HEK293 (cell line): ENCODE measurements around the gene MAP1LC3A.
A peak's percentile ranks its signal among the peaks of the same experiment; 100 is the strongest.

Experiments used
- EGR2 ChIP-seq: fragments of 450-650 bp; formaldehyde crosslinking; IDR thresholded peaks from 2 replicates; pipeline ENCODE4 v1.5.1; 2016; ENCODE audit warnings: low read depth, missing biosample characterization, missing genetic modification characterization
- GFI1B ChIP-seq: fragments of 450-650 bp; formaldehyde crosslinking; IDR thresholded peaks from 2 replicates; pipeline ENCODE4 v1.5.1; 2016; ENCODE audit warnings: missing biosample characterization, missing genetic modification characterization
- GLIS2 ChIP-seq: fragments of 450-650 bp; formaldehyde crosslinking; IDR thresholded peaks from 2 replicates; pipeline ENCODE4 v1.5.1; 2016; ENCODE audit warnings: missing biosample characterization, missing genetic modification characterization
- HOXC10 ChIP-seq: sonication (generic); formaldehyde crosslinking; IDR thresholded peaks from 2 replicates; pipeline ENCODE4 v1.8.1; 2023; ENCODE audit warnings: mild to moderate bottlenecking, missing genetic modification reagents
- INSM2 ChIP-seq: fragments of 450-650 bp; formaldehyde crosslinking; IDR thresholded peaks from 2 replicates; pipeline ENCODE4 v1.5.1; 2016; ENCODE audit warnings: missing biosample characterization, missing genetic modification characterization
- KLF8 ChIP-seq: fragments of 450-650 bp; formaldehyde crosslinking; IDR thresholded peaks from 2 replicates; pipeline ENCODE4 v1.5.1; 2016; ENCODE audit warnings: missing biosample characterization, missing genetic modification characterization
- MEIS1 ChIP-seq: sonication (generic); formaldehyde crosslinking; IDR thresholded peaks from 2 replicates; pipeline ENCODE4 v1.8.1; 2022; ENCODE audit warnings: missing genetic modification reagents, mild to moderate bottlenecking, borderline replicate concordance
- PRDM10 ChIP-seq: fragments of 450-650 bp; formaldehyde crosslinking; IDR thresholded peaks from 2 replicates; pipeline ENCODE4 v1.5.1; 2016; ENCODE audit warnings: missing biosample characterization, missing genetic modification characterization
- SCRT2 ChIP-seq: fragments of 450-650 bp; formaldehyde crosslinking; IDR thresholded peaks from 2 replicates; pipeline ENCODE4 v1.5.1; 2016; ENCODE audit warnings: missing biosample characterization, missing genetic modification characterization
- SP2 ChIP-seq: fragments of 450-650 bp; formaldehyde crosslinking; IDR thresholded peaks from 2 replicates; pipeline ENCODE4 v1.5.1; 2016; ENCODE audit warnings: missing biosample characterization, missing genetic modification characterization
- TSHZ1 ChIP-seq: fragments of 450-650 bp; formaldehyde crosslinking; IDR thresholded peaks from 2 replicates; pipeline ENCODE4 v1.5.1; 2016; ENCODE audit warnings: missing biosample characterization, missing genetic modification characterization, borderline replicate concordance
- WT1 ChIP-seq: fragments of 450-650 bp; formaldehyde crosslinking; IDR thresholded peaks from 2 replicates; pipeline ENCODE4 v1.5.1; 2016; ENCODE audit warnings: missing biosample characterization, missing genetic modification characterization
- ZBTB10 ChIP-seq: fragments of 450-650 bp; formaldehyde crosslinking; IDR thresholded peaks from 2 replicates; pipeline ENCODE4 v1.5.1; 2016; ENCODE audit warnings: missing biosample characterization, missing genetic modification characterization
- ZBTB17 ChIP-seq: fragments of 450-650 bp; formaldehyde crosslinking; IDR thresholded peaks from 2 replicates; pipeline ENCODE4 v1.5.1; 2016; ENCODE audit warnings: missing biosample characterization, missing genetic modification characterization
- ZFHX2 ChIP-seq: fragments of 450-650 bp; formaldehyde crosslinking; conservative IDR thresholded peaks from 2 replicates; pipeline ENCODE4 v1.5.1; 2016; ENCODE audit warnings: missing biosample characterization, missing genetic modification characterization
- ZFP37 ChIP-seq: fragments of 450-650 bp; formaldehyde crosslinking; IDR thresholded peaks from 2 replicates; pipeline ENCODE4 v1.5.1; 2016; ENCODE audit warnings: missing biosample characterization, missing genetic modification characterization
- ZNF114 ChIP-seq: fragments of 450-650 bp; formaldehyde crosslinking; IDR thresholded peaks from 2 replicates; pipeline ENCODE4 v1.5.0; 2017; ENCODE audit warnings: missing biosample characterization, missing genetic modification characterization
- ZNF24 ChIP-seq: fragments of 450-650 bp; formaldehyde crosslinking; IDR thresholded peaks from 2 replicates; pipeline ENCODE4 v1.5.1; 2016; ENCODE audit warnings: missing biosample characterization, missing genetic modification characterization
- ZNF248 ChIP-seq: fragments of 450-650 bp; formaldehyde crosslinking; IDR thresholded peaks from 2 replicates; pipeline ENCODE4 v1.5.1; 2017; ENCODE audit warnings: missing biosample characterization, missing genetic modification characterization
- ZNF335 ChIP-seq: fragments of 450-650 bp; formaldehyde crosslinking; conservative IDR thresholded peaks from 2 replicates; pipeline ENCODE4 v1.5.1; 2016; ENCODE audit warnings: missing biosample characterization, missing genetic modification characterization
- ZNF398 ChIP-seq: fragments of 450-650 bp; formaldehyde crosslinking; IDR thresholded peaks from 2 replicates; pipeline ENCODE4 v1.5.1; 2017; ENCODE audit warnings: missing biosample characterization, missing genetic modification characterization
- ZNF629 ChIP-seq: fragments of 450-650 bp; formaldehyde crosslinking; IDR thresholded peaks from 2 replicates; pipeline ENCODE4 v1.5.1; 2017; ENCODE audit warnings: missing biosample characterization, missing genetic modification characterization
- ZNF692 ChIP-seq: fragments of 450-650 bp; formaldehyde crosslinking; IDR thresholded peaks from 2 replicates; pipeline ENCODE4 v1.5.1; 2016; ENCODE audit warnings: missing biosample characterization, missing genetic modification characterization
- ZNF707 ChIP-seq: fragments of 450-650 bp; formaldehyde crosslinking; IDR thresholded peaks from 2 replicates; pipeline ENCODE4 v1.5.1; 2016; ENCODE audit warnings: missing biosample characterization, missing genetic modification characterization

Gene MAP1LC3A

GRCh38 chr20:34525709-34526416, 32.7 kb upstream of the MAP1LC3A start (continued):
- TF ChIP-seq PRDM10 (tag by site-specific recombination) (peak; percentile 79), HOXC10 (CRISPR knock-in tag) (no peak), ZNF629 (tag by site-specific recombination) (peak; percentile 78), ZFP37 (0 out of 2 replicates have a peak, but pooled peaks have one; percentile 43), ZNF707 (no peak), ZNF114 (tag by site-specific recombination) (no peak), ZNF692 (peak; percentile 59; the same call in 1 of the 2 replicates), ZNF335 (tag by site-specific recombination) (peak; percentile 63; the same call in 1 of the 2 replicates), GLIS2 (tag by site-specific recombination) (peak; percentile 71), WT1 (peak; percentile 59; the same call in 1 of the 2 replicates), EGR2 (peak; percentile 73; the same call in 1 of the 2 replicates), ZBTB10 (tag by site-specific recombination) (peak; percentile 52; the same call in 1 of the 2 replicates), SCRT2 (tag by site-specific recombination) (peak; percentile 45; the same call in 1 of the 2 replicates), ZNF248 (tag by site-specific recombination) (no peak), KLF8 (0 out of 2 replicates have a peak, but pooled peaks have one; percentile 15), INSM2 (peak; percentile 69), GFI1B (tag by site-specific recombination) (no peak), TSHZ1 (0 out of 2 replicates have a peak, but pooled peaks have one; percentile 7), ZBTB17 (tag by site-specific recombination) (peak; percentile 93), ZNF24 (tag by site-specific recombination) (peak; percentile 83), ZFHX2 (tag by site-specific recombination) (peak; percentile 81), SP2 (tag by site-specific recombination) (peak; percentile 19; the same call in 1 of the 2 replicates), MEIS1 (CRISPR knock-in tag) (no peak), ZNF398 (peak; percentile 32; the same call in 1 of the 2 replicates)
- TF ChIP-seq, all 188 proteins: peak for 32
